ENCODE data around the gene MRTFA.
"Not testable (repeated sequence)": the region's sequence is repeated elsewhere in the genome, so short reads cannot be mapped to it uniquely, and the experiment has no call there.

MRTFA gene

DNA sequence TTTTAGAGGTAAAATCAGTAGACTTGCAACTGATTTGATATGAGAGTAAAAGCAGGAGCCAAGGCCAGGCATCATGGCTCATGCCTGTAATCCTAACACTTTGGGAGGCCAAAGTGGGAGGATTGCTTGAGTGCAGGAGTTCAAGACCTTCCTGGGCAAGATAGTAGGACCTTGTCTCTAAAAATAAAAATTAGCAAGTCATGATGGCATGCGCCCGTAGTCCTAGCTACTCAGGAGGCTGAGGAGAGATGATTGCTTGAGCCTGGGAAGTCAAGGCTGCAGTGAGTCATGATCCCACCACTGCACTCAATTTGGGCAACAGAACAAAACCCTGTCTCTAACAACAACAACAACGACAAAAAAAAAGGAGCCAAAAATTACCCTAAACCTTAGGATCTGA, 252.6 kb downstream of the MRTFA start:
- DNase-seq = no peak

GRCh38 chr22:40381461-40381860, 255.1 kb downstream of the MRTFA start:
- no peak for DNase-seq

DNA sequence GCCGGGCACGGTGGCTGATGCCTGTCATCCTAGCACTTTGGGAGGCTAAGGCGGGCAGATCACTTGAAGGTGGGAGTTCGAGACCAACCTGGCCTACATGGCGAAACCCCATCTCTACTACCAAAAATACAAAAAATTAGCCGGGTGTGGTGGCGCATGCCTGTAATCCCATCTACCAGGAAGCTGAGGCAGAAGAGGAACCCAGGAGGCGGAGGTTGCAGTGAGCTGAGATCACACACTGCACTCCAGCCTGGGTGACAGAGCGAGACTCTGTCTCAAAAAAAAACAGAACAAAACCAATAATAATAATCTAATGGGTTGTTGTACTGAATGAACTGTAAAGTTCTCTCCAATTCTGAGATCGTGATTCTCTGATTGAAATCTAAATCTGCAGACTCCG, 258.1 kb downstream of the MRTFA start:
- DNase-seq = not testable (repeated sequence)

GRCh38 chr22:40377931-40378330, 258.6 kb downstream of the MRTFA start:
- DNase-seq = no peak

DNA sequence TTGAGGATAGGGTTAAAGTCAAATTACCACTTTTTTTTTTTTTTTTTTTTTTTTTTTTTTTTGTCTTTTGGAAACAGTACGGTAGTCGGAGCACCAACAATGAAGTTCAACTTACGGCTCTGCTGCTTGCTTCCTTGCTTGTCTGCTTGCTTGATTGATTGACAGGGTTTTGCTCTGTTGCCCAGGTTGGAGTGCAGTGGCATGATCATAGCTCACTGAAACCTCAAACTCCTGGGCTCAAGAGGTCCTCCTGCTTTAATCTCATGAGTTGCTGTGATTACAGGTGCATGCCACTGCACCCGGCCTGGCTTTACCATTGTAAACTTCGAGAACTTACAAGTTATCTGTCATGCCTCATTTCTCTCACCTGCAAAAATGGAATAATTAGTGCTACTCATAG, 260.4 kb downstream of the MRTFA start:
- DNase-seq = no peak

GRCh38 chr22:40374567-40374966, 262.0 kb downstream of the MRTFA start:
- DNase-seq = no peak

DNA sequence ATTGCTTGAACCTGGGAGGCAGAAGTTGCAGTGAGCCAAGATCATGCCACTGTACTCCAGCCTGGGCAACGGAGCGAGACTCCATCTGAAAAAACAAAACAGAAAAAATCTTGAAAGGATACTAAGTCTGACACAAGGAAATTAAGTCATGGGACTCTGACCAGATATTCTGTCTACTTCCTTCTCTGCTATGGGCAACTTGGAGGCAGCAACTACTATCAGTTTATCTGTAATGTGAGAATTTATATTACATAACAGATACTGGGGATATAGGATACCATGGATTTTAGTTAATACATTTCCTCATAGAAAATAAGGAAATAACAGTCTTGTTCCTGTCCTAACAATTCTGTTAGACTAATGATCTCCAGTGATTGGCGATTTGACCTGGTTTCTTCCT, 267.7 kb downstream of the MRTFA start:
- DNase-seq = no peak

- DNase-seq = no peak
Measured at GRCh38 chr22:40368016-40368415, 268.5 kb downstream of the MRTFA start.

GRCh38 chr22:40367342-40367741, 269.2 kb downstream of the MRTFA start:
- no peak for DNase-seq

DNA sequence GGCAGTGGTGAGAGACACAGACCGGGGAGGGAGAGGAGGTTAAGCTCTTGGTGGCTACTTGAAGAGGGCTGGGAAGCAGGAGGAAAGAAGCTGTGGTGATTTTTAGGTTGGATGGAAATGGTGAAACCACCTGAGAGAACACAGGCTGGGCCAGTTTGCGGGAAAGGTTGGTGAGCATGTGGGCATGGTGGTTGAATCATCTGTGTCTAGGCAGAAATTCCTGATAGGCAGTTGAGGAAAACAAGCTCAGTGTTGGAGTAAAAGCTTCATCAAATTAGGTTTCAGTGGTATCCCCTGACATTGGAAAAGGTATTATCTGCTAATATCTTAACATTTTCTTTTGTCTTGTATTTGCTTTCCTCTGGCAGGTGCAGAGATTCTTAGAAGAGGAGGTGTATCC, 270.5 kb downstream of the MRTFA start:
- no peak for DNase-seq

DNA sequence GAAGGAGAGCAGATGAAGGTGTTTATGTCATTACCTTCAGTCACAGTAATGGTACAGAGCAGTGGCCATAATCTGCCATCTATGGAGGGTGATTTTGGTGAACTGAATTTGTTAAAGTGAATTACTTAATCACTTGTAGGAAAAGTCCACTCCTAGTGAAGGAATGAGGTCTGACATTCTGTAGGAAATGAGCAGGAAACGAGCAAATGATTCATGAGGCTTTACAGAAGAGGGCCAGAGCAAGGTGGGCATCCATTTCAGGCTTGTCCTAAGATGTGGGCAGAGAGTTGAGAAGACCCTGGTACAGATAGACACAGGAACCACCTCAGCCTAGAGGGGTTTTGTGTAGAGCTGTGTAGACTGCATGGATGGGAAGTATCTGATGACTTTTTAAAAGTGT, 272.1 kb downstream of the MRTFA start:
- DNase-seq = no peak

- no peak for DNase-seq
Measured at GRCh38 chr22:40363059-40363458, 273.5 kb downstream of the MRTFA start.

DNA sequence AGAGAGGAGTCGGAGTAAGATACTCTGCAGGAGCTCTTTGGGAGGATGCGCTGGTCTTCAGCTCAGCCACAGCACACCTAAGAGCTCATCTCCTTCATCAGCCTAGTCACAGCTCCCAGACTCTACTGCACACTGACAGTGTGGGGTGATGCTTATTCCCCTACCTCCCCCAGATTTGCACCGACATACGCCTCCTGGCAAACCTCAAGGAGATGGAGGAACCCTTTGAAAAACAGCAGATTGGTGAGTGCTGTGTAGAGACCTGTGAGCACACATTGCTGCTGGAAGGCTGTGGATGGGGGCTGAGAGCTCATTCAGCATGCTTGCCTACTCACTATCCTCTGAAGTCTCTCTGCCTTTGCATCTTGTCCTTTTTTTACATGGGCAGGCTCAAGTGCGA, 275.4 kb downstream of the MRTFA start:
- no peak for DNase-seq
